IPS-15b (cell line): ENCODE measurements around the gene COG4.
"Not testable (repeated sequence)": the region's sequence is repeated elsewhere in the genome, so short reads cannot be mapped to it uniquely, and the experiment has no call there.

Source experiments
- H3K27me3 ChIP-seq: one replicate; pipeline ENCODE4 v1.6.1; 2013; ENCODE audit warnings: low read length; ENCODE audit not compliant: control insufficient read depth, insufficient read depth
- H3K36me3 ChIP-seq: one replicate; pipeline ENCODE4 v1.6.1; 2013; ENCODE audit warnings: low read length; ENCODE audit not compliant: control insufficient read depth, insufficient read depth
- H3K4me1 ChIP-seq: one replicate; pipeline ENCODE4 v1.6.1; 2013; ENCODE audit warnings: mild to moderate bottlenecking, low read length; ENCODE audit not compliant: control insufficient read depth, insufficient read depth
- H3K4me3 ChIP-seq: one replicate; pipeline ENCODE4 v1.5.1; 2013; ENCODE audit warnings: low read depth, low read length
- H3K9ac ChIP-seq: one replicate; pipeline ENCODE4 v1.6.1; 2013; ENCODE audit warnings: low read depth, mild to moderate bottlenecking, low read length
- H3K9me3 ChIP-seq: one replicate; pipeline ENCODE4 v1.6.1; 2013; ENCODE audit warnings: mild to moderate bottlenecking, low read length; ENCODE audit not compliant: control insufficient read depth, insufficient read depth

The COG4 gene

DNA sequence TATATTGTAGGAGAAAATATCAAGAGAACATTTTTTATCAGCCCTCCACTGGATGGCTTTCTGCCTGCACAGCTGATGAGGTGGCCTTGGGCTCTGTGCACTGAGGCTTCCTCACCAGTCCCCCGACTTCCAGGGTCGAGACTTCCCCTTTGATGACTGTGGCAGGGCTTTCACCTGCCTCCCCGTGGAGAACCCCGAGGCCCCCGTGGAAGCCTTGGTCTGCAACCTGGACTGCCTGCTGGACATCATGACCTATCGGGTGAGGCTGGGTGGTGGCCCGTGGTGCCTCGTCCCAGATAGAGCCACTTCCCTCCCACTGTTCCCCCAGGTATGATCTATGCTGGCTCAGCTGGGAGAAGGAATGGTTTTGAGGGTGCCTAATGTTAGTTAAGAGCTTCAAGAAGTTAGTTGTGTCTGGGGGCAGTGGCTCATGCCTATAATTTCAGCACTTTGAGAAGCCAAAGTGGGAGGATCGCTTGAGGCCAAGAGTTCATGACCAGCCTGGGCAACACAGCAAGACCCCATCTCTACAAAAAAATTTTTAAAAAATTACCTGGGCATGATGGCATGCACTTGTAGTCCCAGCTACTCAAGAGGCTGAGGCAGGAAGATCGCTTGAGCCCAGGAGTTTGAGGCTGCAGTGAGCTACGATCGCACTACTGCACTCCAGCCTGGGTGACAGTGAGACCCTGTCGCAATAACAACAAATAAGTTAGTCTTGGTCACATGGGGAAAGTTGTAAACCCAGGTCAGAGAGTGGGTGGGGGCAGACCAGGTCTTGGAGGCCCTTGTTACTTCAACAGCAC lies 57.2 kb downstream of the COG4 start:
- no peak overlapping the region for H3K4me3 ChIP-seq
- H3K27me3 ChIP-seq = no peaks in the 10 kb centered on the region
- H3K36me3 ChIP-seq = no peaks in the 10 kb centered on the region
- no peaks in the 10 kb centered on the region for H3K9me3 ChIP-seq
- no peak overlapping the region for H3K9ac ChIP-seq
- no peaks in the 10 kb centered on the region for H3K4me1 ChIP-seq

DNA sequence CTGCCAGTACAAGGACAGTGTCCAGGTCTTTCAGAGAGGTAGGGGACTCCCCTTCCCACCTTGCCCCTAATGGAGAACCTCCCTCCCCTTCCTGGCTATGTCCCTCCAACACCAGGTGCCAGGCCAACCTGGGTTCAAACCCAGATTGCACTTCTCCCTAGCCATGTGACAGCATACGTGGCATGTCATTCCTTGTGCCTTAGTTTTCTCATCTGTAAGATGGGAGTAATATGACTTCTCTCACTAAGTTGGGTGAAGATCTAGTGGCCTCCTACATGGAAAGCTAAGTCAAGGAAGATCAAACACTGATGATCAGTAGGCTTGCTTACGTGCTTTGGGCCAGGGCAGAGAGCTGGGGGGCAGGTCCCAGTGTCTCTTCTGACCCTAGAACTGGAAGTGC lies 60.1 kb downstream of the COG4 start:
- no peak overlapping the region for H3K9ac ChIP-seq
- H3K36me3 ChIP-seq = no peaks in the 10 kb centered on the region
- no peaks in the 10 kb centered on the region for H3K4me1 ChIP-seq
- H3K27me3 ChIP-seq = no peaks in the 10 kb centered on the region
- no peak overlapping the region for H3K4me3 ChIP-seq
- no peaks in the 10 kb centered on the region for H3K9me3 ChIP-seq

DNA sequence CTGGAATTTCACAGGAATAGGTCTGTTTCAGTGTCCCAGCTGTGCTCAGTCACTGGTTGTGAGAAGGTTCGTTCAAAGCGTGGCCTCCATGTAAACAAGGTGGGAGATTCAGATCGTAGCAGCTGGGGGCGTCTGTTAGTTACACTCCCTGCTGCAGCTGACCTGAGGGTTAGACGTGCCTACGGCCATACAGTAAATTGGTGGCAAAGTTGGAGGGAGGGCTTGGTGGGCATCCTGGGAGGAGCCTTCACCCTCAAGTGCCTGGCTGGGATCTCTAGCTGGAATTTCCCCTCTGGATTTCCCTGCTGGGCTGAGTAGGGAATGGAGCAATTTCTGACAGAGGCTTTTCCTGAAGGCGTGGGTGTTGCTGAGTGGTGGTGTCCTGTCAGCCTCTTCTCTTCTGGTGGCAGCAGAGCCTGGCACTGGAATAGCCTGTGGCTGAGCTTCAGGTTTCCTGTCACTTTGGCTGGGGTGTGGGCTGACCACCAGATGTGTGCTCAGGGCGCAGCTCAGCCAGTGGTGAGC lies 62.6 kb downstream of the COG4 start:
- Histone ChIP-seq H3K9ac (no peak overlapping the region), H3K4me1 (no peaks in the 10 kb centered on the region), H3K9me3 (no peaks in the 10 kb centered on the region), H3K36me3 (no peaks in the 10 kb centered on the region), H3K4me3 (no peak overlapping the region), H3K27me3 (no peaks in the 10 kb centered on the region)

- Histone ChIP-seq H3K27me3 (no peaks in the 10 kb centered on the region), H3K4me3 (no peak overlapping the region), H3K36me3 (no peaks in the 10 kb centered on the region), H3K9ac (no peak overlapping the region), H3K9me3 (no peaks in the 10 kb centered on the region), H3K4me1 (peaks cover 6% of the 10 kb centered on the region)
Observed at GRCh38 chr16:70457446-70458166, 65.7 kb downstream of the COG4 start.

DNA sequence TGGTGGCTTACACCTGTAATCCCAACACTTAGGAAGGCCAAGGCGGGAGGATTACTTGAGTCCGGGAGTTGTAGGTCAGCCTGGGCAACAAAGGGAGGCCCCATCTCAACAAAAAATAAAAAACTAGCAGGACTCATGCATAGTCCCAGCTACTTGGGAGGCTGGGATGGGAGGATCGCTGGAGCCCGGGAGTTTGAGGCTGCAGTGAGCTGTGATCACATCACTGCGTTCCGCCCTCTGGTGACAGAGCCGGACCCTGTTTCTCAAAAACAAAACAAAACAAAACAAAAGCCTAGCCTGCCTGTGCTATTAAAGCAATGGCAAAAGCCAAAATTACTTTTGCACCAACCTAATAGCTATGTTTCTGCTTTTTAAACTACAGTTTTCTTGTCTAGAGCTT lies 67.4 kb downstream of the COG4 start:
- H3K9me3 ChIP-seq = no peaks in the 10 kb centered on the region
- H3K4me1 ChIP-seq = peaks cover 6% of the 10 kb centered on the region
- no peaks in the 10 kb centered on the region for H3K36me3 ChIP-seq
- no peak overlapping the region for H3K4me3 ChIP-seq
- no peak overlapping the region for H3K9ac ChIP-seq
- no peaks in the 10 kb centered on the region for H3K27me3 ChIP-seq

GRCh38 chr16:70454222-70455034 lies 68.9 kb downstream of the COG4 start, which contains the start of gene FCSK:
TSS of gene FCSK (plus strand) at chr16:70454595. CDS start at chr16:70463191, 8,596 bp downstream.
- H3K9me3 ChIP-seq = no peaks in the 10 kb centered on the region
- H3K4me3 ChIP-seq = peak within 1 kb of the TSS; percentile 59
- H3K9ac ChIP-seq = peak within 1 kb of the TSS; percentile 94
- H3K4me1 ChIP-seq = peaks cover 6% of the 10 kb centered on the region
- no peaks in the 10 kb centered on the region for H3K36me3 ChIP-seq
- no peaks in the 10 kb centered on the region for H3K27me3 ChIP-seq

- Histone ChIP-seq H3K9me3 (no peaks in the 10 kb centered on the region), H3K4me1 (peaks cover 6% of the 10 kb centered on the region), H3K9ac (peak overlapping the region; percentile 94), H3K4me3 (peak overlapping the region; percentile 59), H3K27me3 (no peaks in the 10 kb centered on the region), H3K36me3 (no peaks in the 10 kb centered on the region)
Observed at GRCh38 chr16:70453892-70454221, 69.5 kb downstream of the COG4 start.

DNA sequence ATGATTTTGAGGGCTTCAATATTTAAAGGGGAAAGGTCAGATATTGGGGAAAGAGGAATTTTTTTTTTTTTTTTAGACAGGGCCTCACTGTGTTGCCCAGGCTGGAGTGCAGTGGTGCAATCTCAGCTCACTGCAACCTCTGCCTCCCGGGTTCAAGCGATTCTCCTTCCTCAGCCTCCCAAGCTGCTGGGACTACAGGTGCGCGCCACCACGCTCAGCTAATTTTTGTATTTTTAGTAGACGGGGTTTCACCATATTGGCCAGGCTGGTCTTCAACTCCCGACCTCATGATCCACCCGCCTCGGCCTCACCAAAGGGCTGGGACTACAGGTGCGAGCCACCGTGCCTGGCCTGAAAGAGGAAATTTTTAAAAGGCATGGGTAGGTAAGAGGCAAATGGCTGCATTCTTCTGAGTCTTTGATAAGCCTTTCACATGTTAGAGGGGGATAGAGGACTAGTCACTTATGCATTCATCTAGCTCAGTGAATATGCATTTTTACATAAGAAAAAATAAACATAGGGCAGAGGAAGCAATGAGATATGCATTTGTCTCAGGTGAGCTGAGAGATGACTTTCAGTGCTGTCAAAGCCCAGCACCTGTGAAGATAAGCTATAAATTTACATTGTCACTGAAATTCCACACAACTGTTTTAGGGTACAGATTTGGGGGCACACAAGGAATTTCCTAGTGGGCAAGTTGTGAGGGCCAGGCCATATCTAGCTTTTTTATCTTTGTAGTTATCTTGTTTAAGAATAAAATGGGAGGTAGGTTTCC lies 70.0 kb downstream of the COG4 start:
- Histone ChIP-seq H3K4me1 (peaks cover 6% of the 10 kb centered on the region), H3K27me3 (no peaks in the 10 kb centered on the region), H3K4me3 (peak overlapping the region; percentile 59), H3K9ac (peak overlapping the region; percentile 94), H3K9me3 (no peaks in the 10 kb centered on the region), H3K36me3 (no peaks in the 10 kb centered on the region)

DNA sequence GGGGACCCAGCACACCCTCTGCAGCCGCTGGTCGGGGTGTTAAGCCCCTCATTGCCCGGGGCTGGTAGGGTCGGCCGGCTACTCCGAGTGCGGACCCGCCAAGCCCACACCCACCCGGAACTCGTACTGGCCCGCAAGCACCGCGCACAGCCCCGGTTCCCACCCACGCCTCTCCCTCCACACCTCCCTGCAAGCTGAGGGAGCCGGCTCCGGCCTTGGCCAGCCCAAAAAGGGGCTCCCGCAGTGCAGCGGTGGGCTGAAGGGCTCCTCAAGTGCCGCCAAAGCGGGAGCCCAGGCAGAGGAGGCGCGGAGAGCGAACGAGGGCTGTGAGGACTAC lies 72.4 kb downstream of the COG4 start:
- H3K4me3 ChIP-seq, H3K27me3 ChIP-seq, H3K9me3 ChIP-seq, H3K36me3 ChIP-seq, H3K9ac ChIP-seq: not testable (repeated sequence)
- peaks cover 11% of the 10 kb centered on the region for H3K4me1 ChIP-seq

- H3K4me3 ChIP-seq = not testable (repeated sequence)
Observed at GRCh38 chr16:70450142-70451003, 73.0 kb downstream of the COG4 start.

More at GRCh38 chr16:70450142-70451003, 73.0 kb downstream of the COG4 start:
- peaks cover 11% of the 10 kb centered on the region for H3K4me1 ChIP-seq
- not testable (repeated sequence) for H3K36me3 ChIP-seq, H3K9me3 ChIP-seq, H3K9ac ChIP-seq, H3K27me3 ChIP-seq
